Heart right ventricle (tissue), 16 donors: ENCODE measurements around the gene TBK1. TPM values are rescaled to one million over a fixed set of nuclear protein-coding genes. Genes with fewer than 3 reads are reported as not detected.

Experiments used
- ATAC-seq, 8 donors: fragments of 200-7000 bp; cut with Tn5 transposase; one replicate each; pipeline ENCODE4 v1.9.1; 2020; ENCODE audit warnings: mild to moderate bottlenecking in 8 of 8, moderate library complexity in 8 of 8, moderate number of reproducible peaks in 1 of 8
- DNase-seq, 2 donors: peaks; one replicate each; pipeline ENCODE4 v3.0.0-alpha.2; 2020
- H3K27ac ChIP-seq, 10 donors: fragments of 200-600 bp; sonication (generic) in 2 of 10; one replicate each; pipeline versions ENCODE4 v1.5.0 to v1.8.0; 2020 to 2022; ENCODE audit warnings: mild to moderate bottlenecking in 3 of 10
- H3K27me3 ChIP-seq, 7 donors: fragments of 200-600 bp; one replicate each; pipeline ENCODE4 v1.8.0; 2021 to 2022; ENCODE audit warnings: mild to moderate bottlenecking in 2 of 7
- H3K36me3 ChIP-seq, 9 donors: fragments of 200-600 bp; sonication (generic) in 1 of 9; one replicate each; pipeline versions ENCODE4 v1.5.0 to v1.8.0; 2020 to 2022; ENCODE audit warnings: mild to moderate bottlenecking in 2 of 9
- H3K4me1 ChIP-seq, 9 donors: fragments of 200-600 bp; sonication (generic) in 1 of 9; one replicate each; pipeline versions ENCODE4 v1.5.0 to v1.8.0; 2020 to 2022; ENCODE audit warnings: mild to moderate bottlenecking in 4 of 9
- H3K4me3 ChIP-seq, 10 donors: fragments of 200-600 bp; sonication (generic) in 2 of 10; one replicate each; pipeline versions ENCODE4 v1.5.0 to v1.8.0; 2020 to 2022; ENCODE audit warnings: mild to moderate bottlenecking in 7 of 10, moderate library complexity in 2 of 10
- H3K9me3 ChIP-seq, 11 donors: fragments of 200-600 bp in 10 of 11; sonication (generic) in 2 of 11; one replicate each; pipeline versions ENCODE4 v1.5.0 to v1.8.0; 2013 to 2022; ENCODE audit warnings: mild to moderate bottlenecking in 2 of 11, control low read depth in 1 of 11, moderate library complexity in 1 of 11
- WGBS, 2 donors: extraction: QIAGEN DNeasy Blood & Tissue Kit; methylation state at CpG; one replicate each; pipeline ENCODE4 v1.1.7; 2013; ENCODE audit warnings: inconsistent platforms in 1 of 2; 5-methylcytosine and 5-hydroxymethylcytosine counted together
- intact Hi-C, 10 donors: fragments of 100-400 bp; cut with DNase I; formaldehyde crosslinking; loops; one replicate each; pipeline versions ENCODE4 v1.11.1 to v1.14.2; 2022
- polyA plus RNA-seq, 2 donors: library from polyadenylated mRNA; stranded (reverse); fragments of 200-250 nt; gene quantifications; one replicate each; pipeline ENCODE4 v1.2.3, GENCODE V29; 2013
- total RNA-seq, 10 donors: library from RNA; stranded (reverse); fragmentation: NEBNext Ultra II Directional in 3 of 10; extraction: Animal tissue kit (Norgen Biotek cat#: 25700) in 3 of 10; gene quantifications; one replicate each; pipeline versions ENCODE4 v1.2.1 to v1.2.4, GENCODE V29; 2021 to 2023
- TF ChIP-seq, protein P1 (sequence below), 9 donors: fragments of 200-600 bp; sonication (generic) in 2 of 9; IDR thresholded peaks; one replicate each; pipeline versions ENCODE4 v1.5.0 to v1.8.0; 2021 to 2022; ENCODE audit warnings: antibody characterized with exemption in 9 of 9, mild to moderate bottlenecking in 5 of 9, moderate library complexity in 1 of 9
- donor health status: Arrhythmogenic right ventricular cardiomyopathy.
- donor health status: ischemic (EF 13 %, LVEDD 7.1; RV severe dilation, severe dysfunction).
- donor health status: healthy with polysubstance abuse.
- donor health status: DM: no; HTN: yes; CAD: no.
- donor health status: DM: no; HTN: no; CAD: no.
- donor health status: ischemic (EF 25% LVEDD 6.9; RV normal size, moderate dysfunction).
- donor health status: ischemic (EF 25% LVEDD 5.7; RV mildly dilated, moderate dysfunction).
- donor health status: healthy.
- donor health status: DM: yes; HTN: yes; CAD: no.
- donor health status: Ischemic cardiomyopathy.
- donor health status: ischemic (EF 35%, LVEDD 5.7; RV mildly dilated, moderate dysfunction).
- donor health status: nonischemic (EF 11% LVEDD 7.7; RV severe dilation, severe dysfunction).
- donor health status: DM: yes; HTN: yes; CAD: no.
- donor health status: PGD.
- donor health status: ischemic (EF 29% LVEDD 5.4; RV normal size, mild dysfunction).
- donor health status: nonischemic (EF 23%, LVEDD 6.1; RV moderate dilation, normal function).

TBK1 gene
- total and polyA plus RNA-seq, 12 donors = 8.2 to 15.1 (median 10.5) TPM

GRCh38 chr12:64404470-64405256, 47.3 kb upstream of the TBK1 start:
- H3K27me3 ChIP-seq = no peaks in the 10 kb centered on the region
- peaks cover 0 to 5% (median 0%) of the 10 kb centered on the region in 9 donors for H3K36me3 ChIP-seq
- TF ChIP-seq, protein P1, sequence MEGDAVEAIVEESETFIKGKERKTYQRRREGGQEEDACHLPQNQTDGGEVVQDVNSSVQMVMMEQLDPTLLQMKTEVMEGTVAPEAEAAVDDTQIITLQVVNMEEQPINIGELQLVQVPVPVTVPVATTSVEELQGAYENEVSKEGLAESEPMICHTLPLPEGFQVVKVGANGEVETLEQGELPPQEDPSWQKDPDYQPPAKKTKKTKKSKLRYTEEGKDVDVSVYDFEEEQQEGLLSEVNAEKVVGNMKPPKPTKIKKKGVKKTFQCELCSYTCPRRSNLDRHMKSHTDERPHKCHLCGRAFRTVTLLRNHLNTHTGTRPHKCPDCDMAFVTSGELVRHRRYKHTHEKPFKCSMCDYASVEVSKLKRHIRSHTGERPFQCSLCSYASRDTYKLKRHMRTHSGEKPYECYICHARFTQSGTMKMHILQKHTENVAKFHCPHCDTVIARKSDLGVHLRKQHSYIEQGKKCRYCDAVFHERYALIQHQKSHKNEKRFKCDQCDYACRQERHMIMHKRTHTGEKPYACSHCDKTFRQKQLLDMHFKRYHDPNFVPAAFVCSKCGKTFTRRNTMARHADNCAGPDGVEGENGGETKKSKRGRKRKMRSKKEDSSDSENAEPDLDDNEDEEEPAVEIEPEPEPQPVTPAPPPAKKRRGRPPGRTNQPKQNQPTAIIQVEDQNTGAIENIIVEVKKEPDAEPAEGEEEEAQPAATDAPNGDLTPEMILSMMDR (IDR thresholded peaks at IDR 0.05) = no peak
- peak overlapping the region; percentile 68 to 100 (median 96) for H3K4me3 ChIP-seq
- intact Hi-C loops = loop anchor here in 2 of 10 donors (5.0 to 10.0 kb wide), 3 partner anchors 38 to 560 kb away; partner anchors contain the start of genes SRGAP1 (in 1 of the 2) and TBK1 (in 1 of the 2)
- DNase-seq (peak; percentile 39 to 58), ATAC-seq (peak; percentile 35 to 71 (median 45))
- 1% methylated on average over 75 to 78 of the region's 78 CpGs for WGBS, 2 donors
- peaks cover 0 to 22% (median 9%) of the 10 kb centered on the region in 9 donors for H3K4me1 ChIP-seq
- no peaks in the 10 kb centered on the region for H3K9me3 ChIP-seq
- H3K27ac ChIP-seq = peak overlapping the region; percentile 84 to 99 (median 97)

- Histone ChIP-seq H3K36me3 (peaks cover 0 to 34% (median 17%) of the 10 kb centered on the region in 9 donors), H3K27ac (no peak overlapping the region), H3K9me3 (no peaks in the 10 kb centered on the region), H3K27me3 (no peaks in the 10 kb centered on the region), H3K4me1 (peaks cover 0 to 22% (median 9%) of the 10 kb centered on the region in 9 donors), H3K4me3 (no peak overlapping the region)
- ATAC-seq = no peak
- intact Hi-C loops = loop anchor here in 2 of 10 donors (5.0 to 10.0 kb wide), 3 partner anchors 35 to 563 kb away; partner anchors contain the start of genes SRGAP1 (in 1 of the 2) and TBK1 (in 1 of the 2)
- TF ChIP-seq, protein P1 (IDR thresholded peaks at IDR 0.05) = no peak
- 83% methylated on average over 9 of the region's 9 CpGs for WGBS, 2 donors
- no peak for DNase-seq
Measured at GRCh38 chr12:64407342-64408223, 44.3 kb upstream of the TBK1 start.

DNA sequence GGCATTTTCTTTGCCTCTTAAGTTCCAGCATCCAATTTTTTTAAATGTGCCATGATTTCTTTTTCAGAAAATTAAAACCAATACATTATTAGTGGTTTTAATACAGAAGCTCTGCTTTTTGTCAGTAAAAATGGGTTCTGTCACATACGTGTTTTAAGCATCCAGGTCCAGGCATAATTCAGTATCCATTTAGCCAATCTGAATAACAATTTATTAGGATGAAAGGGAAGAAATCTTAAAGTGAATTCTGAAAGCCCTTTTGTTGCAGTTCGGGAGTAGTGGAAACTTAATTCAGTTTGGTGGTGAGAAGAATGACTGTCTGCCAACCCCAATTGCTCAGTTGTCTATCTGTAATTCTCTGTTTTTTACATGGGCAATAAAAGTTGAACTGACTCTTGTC, 40.5 kb upstream of the TBK1 start:
- Histone ChIP-seq H3K4me1 (peaks cover 0 to 11% (median 0%) of the 10 kb centered on the region in 9 donors), H3K36me3 (peaks cover 0 to 73% (median 36%) of the 10 kb centered on the region in 9 donors), H3K27me3 (no peaks in the 10 kb centered on the region), H3K4me3 (no peak overlapping the region), H3K9me3 (no peaks in the 10 kb centered on the region), H3K27ac (no peak overlapping the region)
- intact Hi-C loops = no loop called here
- TF ChIP-seq, protein P1 (IDR thresholded peaks at IDR 0.05) = no peak
- DNase-seq (no peak), ATAC-seq (no peak)
- WGBS, 2 donors = 90 to 96% methylated on average over 2 of the region's 2 CpGs

GRCh38 chr12:64412459-64412858, 39.5 kb upstream of the TBK1 start:
- intact Hi-C loops = no loop called here
- 91 to 94% methylated on average over 2 of the region's 2 CpGs for WGBS, 2 donors

More at GRCh38 chr12:64412459-64412858, 39.5 kb upstream of the TBK1 start:
- DNase-seq = no peak
- Histone ChIP-seq H3K9me3 (no peaks in the 10 kb centered on the region), H3K4me3 (no peak overlapping the region), H3K4me1 (peaks cover 0 to 8% (median 0%) of the 10 kb centered on the region in 9 donors), H3K27ac (no peak overlapping the region), H3K36me3 (peaks cover 0 to 83% (median 43%) of the 10 kb centered on the region in 9 donors), H3K27me3 (no peaks in the 10 kb centered on the region)
- TF ChIP-seq, protein P1 (IDR thresholded peaks at IDR 0.05) = no peak
- ATAC-seq = no peak
